Activated T-helper 1 cell treated with anti-CD3 and anti-CD28 coated beads, Interleukin-12 subunit alpha, Interleukin-12 subunit beta, Interleukin-2, Interleukin-4 antibody, amounts not matched to agents 30 ng/mL and 10 ng/mL and 1 ng/mL, durations not matched to agents 14 hours and 24 hours and 36 hours (primary cell): ENCODE data around the gene RBFOX1. TPM values are rescaled to one million over a fixed set of nuclear protein-coding genes. Genes with fewer than 3 reads are reported as not detected.

Experiments used
- DNase-seq: peaks from one replicate; pipeline ENCODE4 v3.0.0; 2021; ENCODE audit warnings: low spot score
- H3K27ac Mint-ChIP-seq: one replicate; pipeline ENCODE4 v1.8.0; 2021; ENCODE audit warnings: mild to moderate bottlenecking, mixed read lengths
- H3K27me3 Mint-ChIP-seq: one replicate; pipeline ENCODE4 v1.8.0; 2022; ENCODE audit warnings: mild to moderate bottlenecking, moderate library complexity, mixed read lengths; ENCODE audit not compliant: insufficient read depth
- H3K36me3 Mint-ChIP-seq: one replicate; pipeline ENCODE4 v1.8.0; 2021; ENCODE audit warnings: low read depth, mixed read lengths
- H3K4me1 Mint-ChIP-seq: one replicate; pipeline ENCODE4 v1.8.0; 2021; ENCODE audit warnings: low read depth, mixed read lengths
- H3K4me3 Mint-ChIP-seq: one replicate; pipeline ENCODE4 v1.8.0; 2021; ENCODE audit warnings: mild to moderate bottlenecking, moderate library complexity, mixed read lengths
- H3K9me3 Mint-ChIP-seq: one replicate; pipeline ENCODE4 v1.8.0; 2021; ENCODE audit warnings: mixed read lengths
- intact Hi-C: fragments of 100-400 bp; cut with micrococcal nuclease; formaldehyde crosslinking; loops from one replicate; pipeline ENCODE4 v1.15.1; 2024
- total RNA-seq: library from RNA; stranded (reverse); gene quantifications from 2 replicates; pipeline ENCODE4 v1.2.3, GENCODE V29; 2022

The RBFOX1 gene
- total RNA-seq, 1 donor from 2014 or later, result not detected

DNA sequence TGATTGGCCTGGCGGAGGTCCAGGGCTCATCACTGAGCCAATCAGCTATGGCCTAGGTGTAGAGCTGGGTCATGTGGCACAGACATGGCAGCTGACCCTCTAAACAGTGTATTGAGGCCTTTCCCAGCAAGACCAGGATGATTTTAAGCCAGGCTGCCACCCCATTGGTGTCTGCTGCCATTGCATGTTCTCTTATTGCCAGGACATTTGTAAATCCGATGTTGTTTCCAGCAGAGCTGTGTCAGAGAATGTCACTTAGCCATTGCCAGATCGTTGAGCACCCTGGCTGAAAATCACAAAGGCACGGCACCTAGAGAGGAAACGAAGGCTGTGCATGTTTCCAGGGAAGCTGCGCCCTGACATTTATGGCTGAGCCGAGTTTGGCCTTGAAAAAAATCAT, 33.4 kb downstream of the RBFOX1 start:
- no peaks in the 10 kb centered on the region for H3K27me3 Mint-ChIP-seq
- H3K4me1 Mint-ChIP-seq, result no peaks in the 10 kb centered on the region
- H3K4me3 Mint-ChIP-seq, result no peak overlapping the region
- no peaks in the 10 kb centered on the region for H3K36me3 Mint-ChIP-seq
- intact Hi-C loops, result no loop called here
- DNase-seq, result no peak
- no peak overlapping the region for H3K27ac Mint-ChIP-seq
- H3K9me3 Mint-ChIP-seq, result peaks cover 38% of the 10 kb centered on the region

DNA sequence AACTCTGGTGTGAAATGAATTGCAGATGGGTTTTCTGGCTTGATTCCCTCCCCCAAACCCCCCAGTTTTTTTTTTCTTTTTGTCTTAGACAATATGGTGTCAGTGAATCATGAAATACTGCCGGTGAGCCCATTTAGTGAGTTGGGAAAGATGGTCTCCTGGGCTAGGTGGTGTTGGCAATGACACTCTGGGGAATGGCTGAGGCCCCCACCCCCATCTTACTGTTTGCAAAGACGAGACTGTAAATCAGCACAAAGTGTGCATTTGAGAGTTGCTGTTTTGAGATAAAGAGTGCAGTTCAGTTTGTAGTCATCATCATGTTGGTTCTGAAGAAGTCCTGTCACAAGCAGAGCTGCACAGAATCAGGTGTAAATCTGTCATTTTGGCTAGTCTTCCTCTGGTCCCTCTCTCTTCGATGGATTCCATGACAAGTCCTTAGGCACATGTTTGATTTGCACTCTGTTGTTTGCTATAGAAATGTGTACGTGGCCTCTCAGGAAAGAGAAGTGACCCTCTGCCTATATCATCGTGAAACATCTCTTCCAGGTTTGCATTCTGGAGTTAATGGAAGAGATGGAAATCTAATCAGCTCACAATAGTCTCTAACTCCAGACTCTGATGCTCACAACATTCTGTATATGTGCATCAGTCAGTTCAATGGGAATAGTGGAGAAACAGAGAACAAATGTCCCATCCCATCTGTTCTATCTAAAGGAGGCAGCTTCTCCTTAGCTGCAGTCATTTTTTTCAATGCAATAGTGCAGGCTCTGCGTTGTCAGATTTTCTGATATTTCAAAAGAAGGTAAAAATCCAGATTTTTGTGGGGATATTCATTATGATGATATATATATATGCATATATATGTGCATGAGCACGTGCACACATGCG, 34.6 kb downstream of the RBFOX1 start:
- peaks cover 40% of the 10 kb centered on the region for H3K9me3 Mint-ChIP-seq
- H3K27me3 Mint-ChIP-seq, result no peaks in the 10 kb centered on the region
- intact Hi-C loops, result no loop called here
- H3K27ac Mint-ChIP-seq, result no peak overlapping the region
- no peaks in the 10 kb centered on the region for H3K4me1 Mint-ChIP-seq
- no peaks in the 10 kb centered on the region for H3K36me3 Mint-ChIP-seq
- no peak for DNase-seq
- no peak overlapping the region for H3K4me3 Mint-ChIP-seq

DNA sequence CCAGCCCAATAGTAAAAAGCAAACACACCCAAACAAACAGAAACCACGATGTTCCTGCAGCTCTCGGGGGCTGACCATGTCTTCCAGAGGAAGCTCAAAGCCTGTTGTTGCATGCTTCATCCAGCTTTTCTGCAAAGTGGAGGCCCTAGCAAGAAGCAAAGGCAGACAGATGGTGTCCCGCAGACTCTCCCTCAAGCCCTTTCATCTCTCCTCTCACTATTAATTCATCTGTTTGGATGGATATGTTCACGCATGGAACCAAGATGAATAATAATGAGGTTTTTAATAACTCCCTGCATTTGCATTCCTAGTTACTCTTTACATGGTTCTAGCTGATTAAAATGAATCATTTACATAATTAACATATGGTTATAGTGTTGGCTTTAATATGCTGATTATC, 36.6 kb downstream of the RBFOX1 start:
- Mint-ChIP-seq H3K36me3 (no peaks in the 10 kb centered on the region), H3K27ac (no peak overlapping the region), H3K27me3 (no peaks in the 10 kb centered on the region), H3K4me3 (no peak overlapping the region), H3K4me1 (no peaks in the 10 kb centered on the region), H3K9me3 (peaks cover 34% of the 10 kb centered on the region)
- no peak for DNase-seq
- intact Hi-C loops, result no loop called here

DNA sequence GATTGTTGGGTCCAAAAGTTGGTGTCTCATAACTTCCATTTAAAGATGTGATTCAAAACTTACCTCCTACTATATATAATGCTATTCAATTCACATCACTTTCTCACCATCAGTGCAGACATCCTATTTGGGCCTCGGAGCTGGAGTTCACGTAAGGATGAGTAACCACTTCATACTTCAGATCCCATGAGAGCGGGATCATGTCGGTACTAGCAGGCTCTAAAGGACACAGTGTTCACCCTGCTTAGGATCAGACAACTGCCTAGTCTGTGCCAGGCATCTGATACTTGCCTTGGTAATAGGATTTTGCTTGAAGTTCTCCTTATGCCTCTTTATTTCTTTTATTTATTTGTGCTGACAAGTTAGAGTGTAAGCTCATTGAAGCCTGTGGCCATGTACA, 39.5 kb downstream of the RBFOX1 start:
- intact Hi-C loops, result no loop called here
- no peak overlapping the region for H3K27ac Mint-ChIP-seq
- H3K9me3 Mint-ChIP-seq, result peaks cover 30% of the 10 kb centered on the region
- no peak for DNase-seq
- H3K27me3 Mint-ChIP-seq, result no peaks in the 10 kb centered on the region
- H3K4me3 Mint-ChIP-seq, result no peak overlapping the region
- no peaks in the 10 kb centered on the region for H3K36me3 Mint-ChIP-seq
- H3K4me1 Mint-ChIP-seq, result no peaks in the 10 kb centered on the region

- Mint-ChIP-seq H3K9me3 (peaks cover 23% of the 10 kb centered on the region), H3K27ac (no peak overlapping the region), H3K27me3 (no peaks in the 10 kb centered on the region), H3K4me3 (no peak overlapping the region), H3K4me1 (no peaks in the 10 kb centered on the region), H3K36me3 (no peaks in the 10 kb centered on the region)
- intact Hi-C loops, result no loop called here
- DNase-seq, result no peak
Observed at GRCh38 chr16:7373776-7374175, 41.1 kb downstream of the RBFOX1 start.

- no peak for DNase-seq
- Mint-ChIP-seq H3K27ac (no peak overlapping the region), H3K9me3 (peaks cover 18% of the 10 kb centered on the region), H3K36me3 (no peaks in the 10 kb centered on the region), H3K27me3 (no peaks in the 10 kb centered on the region), H3K4me3 (no peak overlapping the region), H3K4me1 (no peaks in the 10 kb centered on the region)
- intact Hi-C loops, result no loop called here
Observed at GRCh38 chr16:7374614-7375174, 42.0 kb downstream of the RBFOX1 start.

DNA sequence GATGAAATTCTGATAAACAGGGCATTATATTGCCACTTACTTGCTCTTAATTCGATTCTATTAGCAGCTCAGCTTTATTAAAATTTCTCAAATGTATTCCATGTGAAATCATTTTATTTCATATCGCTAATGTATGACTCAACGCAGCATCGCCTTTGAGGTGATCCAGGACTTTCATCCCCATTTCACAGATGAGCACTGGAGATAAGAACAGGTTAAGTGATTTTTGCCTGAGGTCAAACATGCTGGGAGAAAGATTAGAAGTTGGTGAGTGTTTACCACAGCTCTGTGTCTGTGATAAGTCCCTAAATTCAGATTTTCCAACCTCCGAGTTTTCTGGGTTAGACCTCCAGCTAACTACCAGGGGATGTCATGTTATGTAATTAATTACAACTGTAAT, 43.6 kb downstream of the RBFOX1 start:
- intact Hi-C loops, result no loop called here
- no peaks in the 10 kb centered on the region for H3K36me3 Mint-ChIP-seq

GRCh38 chr16:7377231-7377630, 44.6 kb downstream of the RBFOX1 start:
- H3K27me3 Mint-ChIP-seq, result no peaks in the 10 kb centered on the region
- no peaks in the 10 kb centered on the region for H3K36me3 Mint-ChIP-seq
- DNase-seq, result no peak
- no peak overlapping the region for H3K27ac Mint-ChIP-seq
- intact Hi-C loops, result no loop called here
- no peak overlapping the region for H3K4me3 Mint-ChIP-seq
- H3K9me3 Mint-ChIP-seq, result peaks cover 8% of the 10 kb centered on the region
- no peaks in the 10 kb centered on the region for H3K4me1 Mint-ChIP-seq

More for the DNA sequence above, 43.6 kb downstream of the RBFOX1 start:
- Mint-ChIP-seq H3K9me3 (peaks cover 8% of the 10 kb centered on the region), H3K4me1 (no peaks in the 10 kb centered on the region), H3K27me3 (no peaks in the 10 kb centered on the region), H3K27ac (no peak overlapping the region), H3K4me3 (no peak overlapping the region)
- no peak for DNase-seq

DNA sequence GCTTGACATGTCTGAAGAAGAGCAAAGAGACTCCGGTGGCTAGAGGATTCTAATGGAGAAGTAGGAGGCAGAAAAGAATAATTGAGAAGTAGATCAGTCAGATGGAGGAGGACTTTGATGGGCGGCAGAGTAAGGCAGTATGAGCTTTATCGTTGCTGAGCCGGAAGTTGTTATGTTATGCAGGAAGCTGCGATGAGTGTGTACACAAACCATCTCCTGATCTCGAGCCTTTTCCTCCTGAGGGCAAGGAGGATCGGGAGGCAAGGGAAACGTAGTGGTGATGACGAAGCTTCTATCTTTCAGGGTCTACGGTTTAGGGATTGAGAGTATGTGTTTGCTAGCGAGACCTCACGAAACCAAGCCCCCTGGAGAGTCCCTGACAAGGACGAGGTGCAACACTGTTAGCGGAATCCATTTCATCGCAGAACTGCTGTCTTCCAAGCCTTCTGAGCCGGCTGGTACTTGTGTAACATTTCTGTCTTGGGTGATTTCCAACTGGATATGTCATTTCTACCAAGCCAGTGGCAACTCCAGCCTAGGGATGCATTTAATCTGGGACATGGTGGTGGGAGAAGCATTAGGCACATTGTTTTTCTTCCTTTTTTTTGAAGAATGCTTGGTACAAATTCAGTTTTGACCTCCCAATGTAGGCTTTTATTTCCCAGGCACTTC, 45.5 kb downstream of the RBFOX1 start:
- H3K9me3 Mint-ChIP-seq, result peaks cover 8% of the 10 kb centered on the region
- intact Hi-C loops, result no loop called here
- no peaks in the 10 kb centered on the region for H3K36me3 Mint-ChIP-seq
- H3K4me3 Mint-ChIP-seq, result no peak overlapping the region
- H3K27me3 Mint-ChIP-seq, result no peaks in the 10 kb centered on the region
- DNase-seq, result no peak
- no peaks in the 10 kb centered on the region for H3K4me1 Mint-ChIP-seq
- H3K27ac Mint-ChIP-seq, result no peak overlapping the region

- no peak overlapping the region for H3K27ac Mint-ChIP-seq
- H3K9me3 Mint-ChIP-seq, result peaks cover 16% of the 10 kb centered on the region
- no peak for DNase-seq
- no peaks in the 10 kb centered on the region for H3K36me3 Mint-ChIP-seq
- H3K4me1 Mint-ChIP-seq, result no peaks in the 10 kb centered on the region
- intact Hi-C loops, result no loop called here
- H3K27me3 Mint-ChIP-seq, result no peaks in the 10 kb centered on the region
- H3K4me3 Mint-ChIP-seq, result no peak overlapping the region
Observed at GRCh38 chr16:7380441-7380840, 47.8 kb downstream of the RBFOX1 start.

DNA sequence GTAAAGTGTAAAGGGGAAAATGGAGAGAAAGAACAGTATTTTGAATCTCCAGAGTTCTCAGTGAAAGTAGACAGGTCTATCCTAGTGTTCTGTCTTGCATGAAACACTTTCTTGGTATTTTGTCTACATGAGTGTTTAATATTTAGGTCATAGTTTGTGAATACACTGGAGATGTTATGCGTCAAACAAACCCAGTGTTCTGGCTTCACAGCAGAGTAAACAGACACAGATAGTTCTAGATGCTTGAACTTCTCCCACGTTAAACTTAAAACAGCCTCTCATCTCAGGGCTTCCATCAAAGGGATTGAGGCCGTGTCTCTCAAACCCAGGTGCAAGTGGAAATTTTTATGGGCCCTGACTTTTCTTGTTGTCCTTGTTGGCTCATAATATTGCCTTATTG, 48.3 kb downstream of the RBFOX1 start:
- Mint-ChIP-seq H3K9me3 (peaks cover 17% of the 10 kb centered on the region), H3K4me3 (no peak overlapping the region), H3K4me1 (no peaks in the 10 kb centered on the region), H3K27ac (no peak overlapping the region), H3K27me3 (no peaks in the 10 kb centered on the region), H3K36me3 (no peaks in the 10 kb centered on the region)
- intact Hi-C loops, result no loop called here
- no peak for DNase-seq

DNA sequence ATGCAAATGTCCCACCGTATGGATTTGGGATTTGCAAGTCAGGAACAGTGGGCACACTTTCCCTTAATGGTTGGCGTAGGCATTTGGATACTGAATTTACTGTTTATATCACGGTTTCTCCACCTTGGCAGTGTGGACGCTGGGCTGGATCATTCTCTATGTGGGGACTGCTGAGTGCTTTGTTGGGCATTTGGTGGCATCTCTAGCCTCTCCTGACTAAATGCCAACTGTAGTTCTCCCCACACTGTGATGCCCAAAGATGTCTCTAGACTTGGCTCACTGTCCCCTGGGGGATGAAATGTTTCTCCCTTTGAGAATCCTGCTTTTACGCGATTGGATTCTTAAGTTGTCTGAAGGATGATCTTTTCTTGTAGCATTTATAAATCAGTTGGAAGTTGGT, 49.0 kb downstream of the RBFOX1 start:
- peaks cover 17% of the 10 kb centered on the region for H3K9me3 Mint-ChIP-seq
- intact Hi-C loops, result no loop called here

DNA sequence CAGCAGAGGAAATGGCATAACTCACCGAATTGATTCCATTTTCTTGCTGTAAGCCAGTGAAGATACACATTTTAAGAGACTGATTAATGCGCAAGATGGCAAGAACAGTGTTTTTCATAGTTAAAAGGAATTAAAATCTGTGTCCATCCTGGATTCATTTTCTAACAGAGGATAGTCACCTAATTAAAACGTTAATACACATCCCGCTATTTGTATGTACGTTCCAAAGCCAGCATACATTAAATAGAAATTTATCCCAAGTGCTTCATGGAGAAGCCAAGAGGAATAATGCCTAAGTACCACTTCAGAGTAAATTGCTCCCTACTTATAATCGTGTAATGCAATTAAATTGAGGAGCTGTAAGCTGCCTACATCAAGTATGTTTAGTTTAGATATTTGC, 49.9 kb downstream of the RBFOX1 start:
- H3K36me3 Mint-ChIP-seq, result no peaks in the 10 kb centered on the region
- H3K4me1 Mint-ChIP-seq, result no peaks in the 10 kb centered on the region
- no peaks in the 10 kb centered on the region for H3K27me3 Mint-ChIP-seq
- intact Hi-C loops, result no loop called here
- no peak overlapping the region for H3K27ac Mint-ChIP-seq
- no peak overlapping the region for H3K4me3 Mint-ChIP-seq
- DNase-seq, result no peak
- peaks cover 17% of the 10 kb centered on the region for H3K9me3 Mint-ChIP-seq

More for the DNA sequence above, 49.0 kb downstream of the RBFOX1 start:
- Mint-ChIP-seq H3K27me3 (no peaks in the 10 kb centered on the region), H3K4me3 (no peak overlapping the region), H3K36me3 (no peaks in the 10 kb centered on the region), H3K4me1 (no peaks in the 10 kb centered on the region), H3K27ac (no peak overlapping the region)
- DNase-seq, result no peak
